ENCODE results near the gene DLL4. TPM values are rescaled to one million over a fixed set of nuclear protein-coding genes. Genes with fewer than 3 reads are reported as not detected.

The DLL4 gene
- total RNA-seq, 1 experiment from 2014 or later = 1.5 TPM

DNA sequence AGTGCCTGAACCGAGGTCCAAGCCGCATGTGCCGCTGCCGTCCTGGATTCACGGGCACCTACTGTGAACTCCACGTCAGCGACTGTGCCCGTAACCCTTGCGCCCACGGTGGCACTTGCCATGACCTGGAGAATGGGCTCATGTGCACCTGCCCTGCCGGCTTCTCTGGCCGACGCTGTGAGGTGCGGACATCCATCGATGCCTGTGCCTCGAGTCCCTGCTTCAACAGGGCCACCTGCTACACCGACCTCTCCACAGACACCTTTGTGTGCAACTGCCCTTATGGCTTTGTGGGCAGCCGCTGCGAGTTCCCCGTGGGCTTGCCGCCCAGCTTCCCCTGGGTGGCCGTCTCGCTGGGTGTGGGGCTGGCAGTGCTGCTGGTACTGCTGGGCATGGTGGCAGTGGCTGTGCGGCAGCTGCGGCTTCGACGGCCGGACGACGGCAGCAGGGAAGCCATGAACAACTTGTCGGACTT lies 7.1 kb downstream of the DLL4 start:
- CTCF ChIA-PET = no interaction called here
- H3K4me1 ChIP-seq (ENCODE audit: control insufficient read depth in 1 of 2, insufficient read depth in 2 of 2, low read length in 2 of 2) = peaks cover 8 to 9% of the 10 kb centered on the region in 2 experiments; a peak in 3 of 4 replicates
- no peak overlapping the region for H3K4me2 ChIP-seq (ENCODE audit: low read length)

More for the DNA sequence above, 7.1 kb downstream of the DLL4 start:
- no peaks in the 10 kb centered on the region for H4K20me1 ChIP-seq (ENCODE audit: insufficient read depth)
- no TSS peak for BruUV-seq (replicated peaks)
- no peaks in the 10 kb centered on the region for H3K27me3 ChIP-seq (ENCODE audit: insufficient read depth, low read length)
- DNase-seq (ENCODE audit: low read depth, low spot score) (no peak), ATAC-seq (no peak)
- RAD21 ChIA-PET (ENCODE audit: low non-redundant PET in 1 of 2, low total read pairs in 2 of 2, uncharacterized antibody in 2 of 2, unreplicated experiment in 2 of 2) = no interaction called here
- no peak overlapping the region for H3K9ac ChIP-seq (ENCODE audit: low read length)
- H3K79me2 ChIP-seq (ENCODE audit: insufficient read depth, low read length) = no peaks in the 10 kb centered on the region
- TF ChIP-seq, protein P1, sequence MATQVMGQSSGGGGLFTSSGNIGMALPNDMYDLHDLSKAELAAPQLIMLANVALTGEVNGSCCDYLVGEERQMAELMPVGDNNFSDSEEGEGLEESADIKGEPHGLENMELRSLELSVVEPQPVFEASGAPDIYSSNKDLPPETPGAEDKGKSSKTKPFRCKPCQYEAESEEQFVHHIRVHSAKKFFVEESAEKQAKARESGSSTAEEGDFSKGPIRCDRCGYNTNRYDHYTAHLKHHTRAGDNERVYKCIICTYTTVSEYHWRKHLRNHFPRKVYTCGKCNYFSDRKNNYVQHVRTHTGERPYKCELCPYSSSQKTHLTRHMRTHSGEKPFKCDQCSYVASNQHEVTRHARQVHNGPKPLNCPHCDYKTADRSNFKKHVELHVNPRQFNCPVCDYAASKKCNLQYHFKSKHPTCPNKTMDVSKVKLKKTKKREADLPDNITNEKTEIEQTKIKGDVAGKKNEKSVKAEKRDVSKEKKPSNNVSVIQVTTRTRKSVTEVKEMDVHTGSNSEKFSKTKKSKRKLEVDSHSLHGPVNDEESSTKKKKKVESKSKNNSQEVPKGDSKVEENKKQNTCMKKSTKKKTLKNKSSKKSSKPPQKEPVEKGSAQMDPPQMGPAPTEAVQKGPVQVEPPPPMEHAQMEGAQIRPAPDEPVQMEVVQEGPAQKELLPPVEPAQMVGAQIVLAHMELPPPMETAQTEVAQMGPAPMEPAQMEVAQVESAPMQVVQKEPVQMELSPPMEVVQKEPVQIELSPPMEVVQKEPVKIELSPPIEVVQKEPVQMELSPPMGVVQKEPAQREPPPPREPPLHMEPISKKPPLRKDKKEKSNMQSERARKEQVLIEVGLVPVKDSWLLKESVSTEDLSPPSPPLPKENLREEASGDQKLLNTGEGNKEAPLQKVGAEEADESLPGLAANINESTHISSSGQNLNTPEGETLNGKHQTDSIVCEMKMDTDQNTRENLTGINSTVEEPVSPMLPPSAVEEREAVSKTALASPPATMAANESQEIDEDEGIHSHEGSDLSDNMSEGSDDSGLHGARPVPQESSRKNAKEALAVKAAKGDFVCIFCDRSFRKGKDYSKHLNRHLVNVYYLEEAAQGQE (IDR thresholded peaks at IDR 0.05; ENCODE audit: low read depth) = no peak
- TF ChIP-seq, protein P2, sequence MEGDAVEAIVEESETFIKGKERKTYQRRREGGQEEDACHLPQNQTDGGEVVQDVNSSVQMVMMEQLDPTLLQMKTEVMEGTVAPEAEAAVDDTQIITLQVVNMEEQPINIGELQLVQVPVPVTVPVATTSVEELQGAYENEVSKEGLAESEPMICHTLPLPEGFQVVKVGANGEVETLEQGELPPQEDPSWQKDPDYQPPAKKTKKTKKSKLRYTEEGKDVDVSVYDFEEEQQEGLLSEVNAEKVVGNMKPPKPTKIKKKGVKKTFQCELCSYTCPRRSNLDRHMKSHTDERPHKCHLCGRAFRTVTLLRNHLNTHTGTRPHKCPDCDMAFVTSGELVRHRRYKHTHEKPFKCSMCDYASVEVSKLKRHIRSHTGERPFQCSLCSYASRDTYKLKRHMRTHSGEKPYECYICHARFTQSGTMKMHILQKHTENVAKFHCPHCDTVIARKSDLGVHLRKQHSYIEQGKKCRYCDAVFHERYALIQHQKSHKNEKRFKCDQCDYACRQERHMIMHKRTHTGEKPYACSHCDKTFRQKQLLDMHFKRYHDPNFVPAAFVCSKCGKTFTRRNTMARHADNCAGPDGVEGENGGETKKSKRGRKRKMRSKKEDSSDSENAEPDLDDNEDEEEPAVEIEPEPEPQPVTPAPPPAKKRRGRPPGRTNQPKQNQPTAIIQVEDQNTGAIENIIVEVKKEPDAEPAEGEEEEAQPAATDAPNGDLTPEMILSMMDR (IDR thresholded peaks at IDR 0.05 in 2 of 3, conservative IDR thresholded peaks at IDR 0.05 in 1 of 3; ENCODE audit: borderline replicate concordance in 1 of 3, insufficient read depth in 1 of 3, low read depth in 2 of 3, low read length in 2 of 3) = no peak
- TF ChIP-seq EGR1 (IDR thresholded peaks at IDR 0.05; ENCODE audit: low read depth) = no peak
- H3K9me3 ChIP-seq (ENCODE audit: control insufficient read depth in 1 of 2, insufficient read depth in 1 of 2, low read depth in 1 of 2, low read length in 2 of 2) = no peaks in the 10 kb centered on the region
- H3K27ac ChIP-seq (ENCODE audit: low read depth, low read length) = no peak overlapping the region
- intact Hi-C loops (cut with micrococcal nuclease) = loop anchor here (10.0 kb wide), 1 partner anchor 249 kb away; no protein-coding TSS in a partner anchor
- H3K4me3 ChIP-seq (replicated peaks in 1 of 2; ENCODE audit: low read depth in 1 of 2, low read length in 2 of 2) = no peak overlapping the region
- no peaks in the 10 kb centered on the region for H3K36me3 ChIP-seq (ENCODE audit: control insufficient read depth in 1 of 2, insufficient read depth in 2 of 2, low read length in 2 of 2)
- POLR2A ChIA-PET = no interaction called here
- no peak overlapping the region for H2AFZ ChIP-seq (ENCODE audit: low read depth, low read length, poor library complexity, severe bottlenecking)
- H3K9me2 ChIP-seq (ENCODE audit: insufficient read depth) = no peaks in the 10 kb centered on the region

Data from HCT116 (cell line).